Measurements from ENCODE around the gene NIPAL1. TPM values are rescaled to one million over a fixed set of nuclear protein-coding genes. Genes with fewer than 3 reads are reported as not detected.

The NIPAL1 gene
- total RNA-seq, 2 donors from 2014 or later, result 1.6 to 1.7 TPM

GRCh38 chr4:48011722-48012121 lies 4.8 kb upstream of the NIPAL1 start:
- Mint-ChIP-seq H3K4me1 (ENCODE audit: low read depth) (peaks cover 8% of the 10 kb centered on the region), H3K36me3 (ENCODE audit: insufficient read depth in 2 of 2) (peaks cover 0 to 10% of the 10 kb centered on the region in 2 donors), H3K9me3 (peaks cover 0 to under 1% of the 10 kb centered on the region in 2 donors), H3K27me3 (ENCODE audit: low read depth) (peaks cover 30% of the 10 kb centered on the region), H3K27ac (no peak overlapping the region), H3K4me3 (no peak overlapping the region)
- DNase-seq (no peak), ATAC-seq (replicated peaks in 1 of 2) (no peak)

- Mint-ChIP-seq H3K9me3 (no peaks in the 10 kb centered on the region), H3K27me3 (ENCODE audit: low read depth) (peaks cover 30% of the 10 kb centered on the region), H3K4me1 (ENCODE audit: low read depth) (peaks cover 18% of the 10 kb centered on the region), H3K4me3 (no peak overlapping the region), H3K27ac (no peak overlapping the region), H3K36me3 (ENCODE audit: insufficient read depth in 2 of 2) (peaks cover 0 to 5% of the 10 kb centered on the region in 2 donors)
- ATAC-seq (replicated peaks in 1 of 2), result no peak
- DNase-seq, result no peak
Observed at GRCh38 chr4:48012824-48013223, 3.7 kb upstream of the NIPAL1 start.

GRCh38 chr4:48015216-48015615 lies 1.4 kb upstream of the NIPAL1 start:
- H3K27ac Mint-ChIP-seq, result no peak overlapping the region
- no peak overlapping the region for H3K4me3 Mint-ChIP-seq
- H3K27me3 Mint-ChIP-seq (ENCODE audit: low read depth), result peaks cover 53% of the 10 kb centered on the region
- no peaks in the 10 kb centered on the region for H3K36me3 Mint-ChIP-seq (ENCODE audit: insufficient read depth in 2 of 2)
- H3K4me1 Mint-ChIP-seq (ENCODE audit: low read depth), result peaks cover 24% of the 10 kb centered on the region
- ATAC-seq (replicated peaks in 1 of 2) (no peak), DNase-seq (no peak)
- no peaks in the 10 kb centered on the region for H3K9me3 Mint-ChIP-seq

- no peak overlapping the region for H3K27ac Mint-ChIP-seq
- H3K27me3 Mint-ChIP-seq (ENCODE audit: low read depth), result peaks cover 51% of the 10 kb centered on the region
- no peaks in the 10 kb centered on the region for H3K9me3 Mint-ChIP-seq
- no peaks in the 10 kb centered on the region for H3K36me3 Mint-ChIP-seq (ENCODE audit: insufficient read depth in 2 of 2)
- ATAC-seq (replicated peaks in 1 of 2) (no peak), DNase-seq (no peak)
- H3K4me3 Mint-ChIP-seq, result peak overlapping the region; percentile 84 to 87
- H3K4me1 Mint-ChIP-seq (ENCODE audit: low read depth), result peaks cover 28% of the 10 kb centered on the region
Observed at GRCh38 chr4:48015678-48016077, 894 bp upstream of the NIPAL1 start.

GRCh38 chr4:48017108-48017571 lies 568 bp downstream of the NIPAL1 start:
- peaks cover 40% of the 10 kb centered on the region for H3K4me1 Mint-ChIP-seq (ENCODE audit: low read depth)
- peaks cover 0 to 2% of the 10 kb centered on the region in 2 donors for H3K9me3 Mint-ChIP-seq
- peak overlapping the region; percentile 84 to 87 for H3K4me3 Mint-ChIP-seq
- peaks cover 0 to 3% of the 10 kb centered on the region in 2 donors for H3K36me3 Mint-ChIP-seq (ENCODE audit: insufficient read depth in 2 of 2)
- peaks cover 42% of the 10 kb centered on the region for H3K27me3 Mint-ChIP-seq (ENCODE audit: low read depth)
- DNase-seq, result peak; percentile 48 to 53
- H3K27ac Mint-ChIP-seq, result no peak overlapping the region
- peak; percentile 48 to 58 for ATAC-seq (replicated peaks in 1 of 2)

- Mint-ChIP-seq H3K36me3 (ENCODE audit: insufficient read depth in 2 of 2) (peaks cover 0 to 3% of the 10 kb centered on the region in 2 donors), H3K4me1 (ENCODE audit: low read depth) (peaks cover 42% of the 10 kb centered on the region), H3K9me3 (peaks cover 0 to 2% of the 10 kb centered on the region in 2 donors), H3K27ac (no peak overlapping the region), H3K27me3 (ENCODE audit: low read depth) (peaks cover 50% of the 10 kb centered on the region), H3K4me3 (no peak overlapping the region)
- no peak for ATAC-seq (replicated peaks in 1 of 2)
- DNase-seq, result no peak
Observed at GRCh38 chr4:48018112-48018511, 1.5 kb downstream of the NIPAL1 start.

- Mint-ChIP-seq H3K36me3 (ENCODE audit: insufficient read depth in 2 of 2) (peaks cover 0 to 3% of the 10 kb centered on the region in 2 donors), H3K4me1 (ENCODE audit: low read depth) (peaks cover 37% of the 10 kb centered on the region), H3K27me3 (ENCODE audit: low read depth) (peaks cover 56% of the 10 kb centered on the region), H3K27ac (no peak overlapping the region), H3K4me3 (peak overlapping the region; percentile 11 to 12), H3K9me3 (peaks cover 0 to 2% of the 10 kb centered on the region in 2 donors)
- ATAC-seq (replicated peaks in 1 of 2) (peak; percentile 52 to 59), DNase-seq (no peak)
Observed at GRCh38 chr4:48021100-48021499, 4.5 kb downstream of the NIPAL1 start.

GRCh38 chr4:48022192-48022799 lies 5.7 kb downstream of the NIPAL1 start:
- H3K27ac Mint-ChIP-seq, result no peak overlapping the region
- H3K4me3 Mint-ChIP-seq, result no peak overlapping the region
- peaks cover 55% of the 10 kb centered on the region for H3K27me3 Mint-ChIP-seq (ENCODE audit: low read depth)
- no peak for ATAC-seq (replicated peaks in 1 of 2)
- peaks cover 31% of the 10 kb centered on the region for H3K4me1 Mint-ChIP-seq (ENCODE audit: low read depth)
- no peak for DNase-seq
- peaks cover 0 to 2% of the 10 kb centered on the region in 2 donors for H3K9me3 Mint-ChIP-seq
- peaks cover 0 to 4% of the 10 kb centered on the region in 2 donors for H3K36me3 Mint-ChIP-seq (ENCODE audit: insufficient read depth in 2 of 2)

- no peak for ATAC-seq (replicated peaks in 1 of 2)
- Mint-ChIP-seq H3K27me3 (ENCODE audit: low read depth) (peaks cover 39% of the 10 kb centered on the region), H3K27ac (peak overlapping the region; percentile 44), H3K36me3 (ENCODE audit: insufficient read depth in 2 of 2) (peaks cover 0 to 6% of the 10 kb centered on the region in 2 donors), H3K4me1 (ENCODE audit: low read depth) (peaks cover 44% of the 10 kb centered on the region), H3K4me3 (no peak overlapping the region), H3K9me3 (peaks cover 0 to 2% of the 10 kb centered on the region in 2 donors)
- DNase-seq, result no peak
Observed at GRCh38 chr4:48024522-48024921, 8.0 kb downstream of the NIPAL1 start.

- peaks cover 41% of the 10 kb centered on the region for H3K4me1 Mint-ChIP-seq (ENCODE audit: low read depth)
- H3K27ac Mint-ChIP-seq, result no peak overlapping the region
- ATAC-seq (replicated peaks in 1 of 2), result no peak
- peaks cover 0 to 2% of the 10 kb centered on the region in 2 donors for H3K9me3 Mint-ChIP-seq
- H3K27me3 Mint-ChIP-seq (ENCODE audit: low read depth), result peaks cover 34% of the 10 kb centered on the region
- no peak overlapping the region for H3K4me3 Mint-ChIP-seq
- peaks cover 0 to 6% of the 10 kb centered on the region in 2 donors for H3K36me3 Mint-ChIP-seq (ENCODE audit: insufficient read depth in 2 of 2)
- DNase-seq, result no peak
Observed at GRCh38 chr4:48025005-48025404, 8.4 kb downstream of the NIPAL1 start.

GRCh38 chr4:48027653-48028052 lies 11.1 kb downstream of the NIPAL1 start:
- H3K4me1 Mint-ChIP-seq (ENCODE audit: low read depth), result peaks cover 32% of the 10 kb centered on the region
- DNase-seq, result no peak
- H3K36me3 Mint-ChIP-seq (ENCODE audit: insufficient read depth in 2 of 2), result peaks cover 0 to 3% of the 10 kb centered on the region in 2 donors
- peaks cover 21% of the 10 kb centered on the region for H3K27me3 Mint-ChIP-seq (ENCODE audit: low read depth)
- H3K27ac Mint-ChIP-seq, result no peak overlapping the region
- peak; percentile 88 to 96 for ATAC-seq (replicated peaks in 1 of 2)
- H3K9me3 Mint-ChIP-seq, result no peaks in the 10 kb centered on the region
- peak overlapping the region in 1 of 2 donors; percentile 58 for H3K4me3 Mint-ChIP-seq

- DNase-seq (no peak), ATAC-seq (replicated peaks in 1 of 2) (no peak)
- H3K9me3 Mint-ChIP-seq, result no peaks in the 10 kb centered on the region
- H3K4me1 Mint-ChIP-seq (ENCODE audit: low read depth), result peaks cover 39% of the 10 kb centered on the region
- H3K4me3 Mint-ChIP-seq, result no peak overlapping the region
- peaks cover 0 to 3% of the 10 kb centered on the region in 2 donors for H3K36me3 Mint-ChIP-seq (ENCODE audit: insufficient read depth in 2 of 2)
- peaks cover 23% of the 10 kb centered on the region for H3K27me3 Mint-ChIP-seq (ENCODE audit: low read depth)
- no peak overlapping the region for H3K27ac Mint-ChIP-seq
Observed at GRCh38 chr4:48028696-48029095, 12.1 kb downstream of the NIPAL1 start.

- H3K27me3 Mint-ChIP-seq (ENCODE audit: low read depth), result peaks cover 16% of the 10 kb centered on the region
- peaks cover 57% of the 10 kb centered on the region for H3K4me1 Mint-ChIP-seq (ENCODE audit: low read depth)
- no peak for DNase-seq
- no peak for ATAC-seq (replicated peaks in 1 of 2)
- peaks cover 0 to 3% of the 10 kb centered on the region in 2 donors for H3K36me3 Mint-ChIP-seq (ENCODE audit: insufficient read depth in 2 of 2)
- H3K4me3 Mint-ChIP-seq, result no peak overlapping the region
- no peak overlapping the region for H3K27ac Mint-ChIP-seq
- no peaks in the 10 kb centered on the region for H3K9me3 Mint-ChIP-seq
Observed at GRCh38 chr4:48030470-48030869, 13.9 kb downstream of the NIPAL1 start.

Data from activated T-cell treated with anti-CD3 and anti-CD28 coated beads, Interleukin-2, amount 50 U/mL, for 72 hours (primary cell).